C4-2B (cell line): ENCODE data around the gene MAGI3.

Experiments used
- CTCF ChIP-seq: fragments of 450-650 bp; conservative IDR thresholded peaks from 2 replicates; pipeline ENCODE4 v1.5.1; 2017; ENCODE audit warnings: mild to moderate bottlenecking
- ZFX ChIP-seq: fragments of 450-650 bp; IDR thresholded peaks from 2 replicates; pipeline ENCODE4 v1.6.1; 2017

- no peak for TF ChIP-seq CTCF
- no peak for TF ChIP-seq ZFX
Measured at GRCh38 chr1:113565621-113566020, 175.3 kb downstream of the MAGI3 start.
